GM23248 (cell line): Measurements from ENCODE around the gene PTPN1.

Experiments used
- EZH2 ChIP-seq: fragments of 200-600 bp; sonication (generic); IDR thresholded peaks from 2 replicates; pipeline ENCODE4 v1.6.1; 2018; ENCODE audit warnings: antibody characterized with exemption, mild to moderate bottlenecking; ENCODE audit not compliant: insufficient read depth, poor library complexity, severe bottlenecking
- EZH2phosphoT487 ChIP-seq: fragments of 200-600 bp; sonication (generic); IDR thresholded peaks from 2 replicates; pipeline ENCODE4 v1.6.1; 2018; ENCODE audit warnings: antibody characterized with exemption, moderate library complexity, mild to moderate bottlenecking, low read depth; ENCODE audit not compliant: insufficient read depth

DNA sequence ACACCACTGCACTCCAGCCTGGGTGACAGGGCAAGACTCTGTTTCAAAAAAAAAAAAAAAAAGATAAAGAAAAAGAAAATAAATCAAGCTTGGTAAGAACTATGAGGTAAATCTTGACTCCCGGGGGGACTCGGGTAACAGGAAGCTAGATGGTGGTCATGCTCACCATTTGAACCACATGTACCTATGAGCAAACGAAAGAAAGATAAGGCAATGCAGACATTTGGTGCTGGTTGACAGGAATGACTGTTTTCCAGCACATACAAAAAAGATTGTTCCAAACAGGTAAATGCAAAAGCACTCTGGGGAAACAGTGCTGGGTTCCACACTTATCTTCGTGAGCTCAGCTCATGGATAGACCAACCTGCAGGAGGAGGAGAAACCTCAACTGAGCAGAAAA is 22.8 kb upstream of the PTPN1 start:
- TF ChIP-seq EZH2 (no peak), EZH2phosphoT487 (no peak)
